CD4-positive, alpha-beta T cell treated with Interleukin-15 for 4 hours (primary cell): ENCODE data around the gene LANCL2.

ENCODE experiments used
- DNase-seq: peaks from one replicate; pipeline ENCODE4 v3.0.0-alpha.2; 2020; ENCODE audit warnings: low spot score

LANCL2 gene

DNA sequence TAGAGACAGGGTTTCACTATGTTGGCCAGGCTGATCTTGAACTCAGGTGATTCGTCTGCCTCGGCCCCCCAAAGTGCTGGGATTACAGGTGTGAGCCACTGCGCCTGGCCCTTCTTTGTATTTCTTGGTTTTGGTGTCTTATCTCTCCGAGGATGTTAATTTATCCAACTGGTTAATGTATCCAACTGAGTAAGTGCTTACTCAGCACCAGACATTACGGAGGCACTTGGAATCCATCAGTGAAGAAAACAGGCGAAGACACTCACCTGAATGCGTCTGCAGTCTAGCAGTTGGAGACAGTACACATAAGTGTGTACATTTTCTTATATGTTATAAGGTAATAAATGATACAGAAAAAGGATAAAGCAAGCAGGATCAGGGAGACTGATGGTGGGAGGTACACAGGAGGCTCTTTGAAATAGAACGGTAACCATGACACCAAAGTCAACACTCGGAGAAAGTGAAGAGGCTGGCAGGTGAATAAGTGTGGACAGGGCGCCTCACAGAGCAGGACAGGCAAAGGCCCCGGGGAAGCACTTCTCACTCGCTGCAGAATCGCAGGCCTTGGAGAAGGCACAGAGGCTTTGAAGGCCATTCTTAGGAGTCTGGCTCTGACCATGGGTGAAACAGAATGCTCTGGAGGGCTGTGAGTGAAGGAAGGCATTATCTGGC lies 73.1 kb downstream of the LANCL2 start:
- DNase-seq: no peak

DNA sequence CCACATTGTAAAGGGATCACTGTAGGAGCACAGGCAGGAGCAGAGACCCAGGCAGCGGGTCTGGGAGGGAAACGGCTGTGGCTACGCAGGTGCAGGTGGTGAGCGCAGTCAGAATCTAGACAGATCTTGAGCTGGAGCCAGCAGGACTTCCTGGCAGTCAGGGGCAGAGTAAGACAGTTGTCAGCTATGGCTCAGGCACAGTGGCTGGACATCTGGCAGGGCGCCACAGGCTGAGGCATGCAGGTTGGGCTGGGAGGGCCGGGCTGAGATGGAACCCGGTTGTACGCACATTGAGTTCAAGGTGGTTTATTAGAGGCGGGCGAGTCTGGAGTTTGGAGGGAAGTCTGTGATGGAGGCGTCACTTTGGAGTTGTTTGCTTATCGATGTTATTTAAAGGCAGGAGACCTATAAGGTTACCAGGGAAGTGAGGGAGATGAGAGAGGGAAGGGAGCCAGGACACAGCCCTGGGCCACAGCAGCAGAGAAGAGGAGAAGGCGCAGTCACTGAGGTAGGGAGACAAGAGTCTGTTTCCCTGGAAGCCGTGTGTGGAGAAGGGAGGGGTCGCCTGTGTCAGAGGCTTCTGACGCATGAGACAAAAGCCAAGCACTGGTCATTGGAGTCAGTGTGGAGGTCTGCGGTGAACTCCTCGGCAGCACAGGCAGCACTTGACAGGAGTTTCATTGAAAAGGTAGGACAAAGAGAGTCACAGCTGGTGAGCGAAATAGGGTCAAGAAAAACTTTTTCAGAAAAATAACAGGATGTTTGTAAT lies 73.8 kb downstream of the LANCL2 start:
- no peak for DNase-seq

- no peak for DNase-seq
These were observed 74.5 kb downstream of the LANCL2 start for GRCh38 chr7:55439627-55440026.

DNA sequence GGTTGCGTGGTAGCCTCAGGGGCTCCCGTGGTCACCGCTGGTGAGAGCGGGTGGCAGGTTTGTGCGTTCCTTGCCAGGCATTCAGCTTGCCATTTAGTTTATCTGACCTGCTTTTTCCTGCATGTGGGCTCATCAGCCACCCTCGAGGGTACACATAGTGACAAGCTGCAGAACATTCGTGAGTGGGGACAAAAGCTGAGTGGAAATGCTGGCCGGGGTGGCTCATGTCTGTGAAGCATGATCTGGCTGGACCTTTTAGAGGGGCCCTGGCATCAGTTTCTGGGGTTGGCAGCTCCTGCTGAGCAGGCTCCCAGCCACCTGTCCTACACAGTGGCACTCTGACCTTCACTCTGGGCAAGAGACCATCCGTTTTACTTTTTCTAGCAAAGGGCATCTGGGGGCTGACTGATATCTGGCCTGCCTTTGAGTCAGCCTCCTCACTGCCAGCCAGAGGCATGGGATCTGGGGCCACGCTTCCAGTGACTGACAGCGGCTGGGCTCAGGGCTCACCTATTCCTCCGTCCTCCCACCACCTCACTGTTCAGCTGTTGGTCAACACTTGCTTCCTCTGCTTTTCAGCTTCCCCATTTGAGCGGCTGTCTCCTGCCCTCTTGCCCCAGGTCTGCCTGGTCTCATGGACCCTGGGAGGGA lies 75.0 kb downstream of the LANCL2 start:
- no peak for DNase-seq

GRCh38 chr7:55441002-55441401 lies 75.9 kb downstream of the LANCL2 start:
- no peak for DNase-seq

GRCh38 chr7:55441774-55442522 lies 76.8 kb downstream of the LANCL2 start:
- DNase-seq: no peak

DNA sequence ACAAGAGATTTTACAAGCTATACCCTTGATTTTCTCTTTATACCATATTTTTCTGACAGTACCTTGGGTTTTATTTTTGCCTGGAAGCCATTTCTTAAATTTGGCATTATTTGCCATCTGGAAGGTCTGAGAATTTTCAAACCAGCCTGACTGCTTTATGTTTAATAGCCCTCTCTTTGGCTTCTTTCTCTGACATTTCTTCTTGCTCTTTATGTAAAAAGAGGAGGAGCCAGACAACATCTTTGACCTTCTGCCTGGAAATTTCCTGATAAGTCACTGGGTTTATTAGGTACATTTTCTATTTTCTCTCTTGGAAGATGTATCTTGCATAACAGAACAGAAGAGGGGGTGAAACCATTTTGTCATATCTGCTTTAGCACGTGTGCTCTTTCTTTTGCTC lies 79.6 kb downstream of the LANCL2 start:
- no peak for DNase-seq

GRCh38 chr7:55448526-55448925 lies 83.4 kb downstream of the LANCL2 start:
- DNase-seq: no peak

DNA sequence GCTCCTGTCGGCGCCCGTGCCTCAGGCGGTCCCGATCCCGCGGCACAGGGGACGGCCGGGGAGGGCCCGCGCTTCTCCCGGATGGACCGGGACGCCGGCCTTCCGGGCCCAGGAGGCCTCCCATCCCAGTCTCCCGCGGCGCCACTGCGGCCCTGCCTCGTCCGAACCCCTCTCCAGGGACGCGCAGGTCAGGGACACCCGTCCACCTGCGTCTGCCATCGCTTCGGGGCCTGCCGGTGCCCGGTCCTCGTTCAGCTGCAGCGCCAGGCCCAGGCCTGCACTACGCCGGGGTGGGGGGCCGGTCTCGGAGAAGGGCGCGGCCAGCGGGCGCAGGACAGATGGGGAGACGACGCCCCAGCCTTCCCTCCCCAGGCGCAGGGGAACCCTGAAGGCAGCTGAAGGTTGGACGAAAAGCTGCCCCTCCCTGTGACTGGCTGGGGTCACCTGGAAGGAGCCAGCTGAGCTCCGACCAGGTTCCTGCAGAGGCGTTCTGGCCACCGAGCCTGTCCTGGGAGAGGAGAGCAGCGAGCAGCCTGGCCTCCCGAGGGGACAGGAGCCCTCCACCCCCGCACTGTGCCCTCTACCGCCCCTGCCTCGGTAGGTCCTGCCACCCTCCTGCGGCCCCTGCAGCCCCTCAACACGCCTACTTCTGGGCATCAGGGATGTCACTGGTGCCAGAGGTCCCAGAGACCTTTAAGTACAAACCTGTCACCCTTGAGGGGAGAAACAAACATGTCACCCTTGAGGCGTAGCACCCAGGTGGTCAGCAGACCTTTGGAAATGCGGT lies 84.3 kb downstream of the LANCL2 start:
- no peak for DNase-seq

- DNase-seq: no peak
These were observed 84.9 kb downstream of the LANCL2 start for GRCh38 chr7:55449992-55450535.

DNA sequence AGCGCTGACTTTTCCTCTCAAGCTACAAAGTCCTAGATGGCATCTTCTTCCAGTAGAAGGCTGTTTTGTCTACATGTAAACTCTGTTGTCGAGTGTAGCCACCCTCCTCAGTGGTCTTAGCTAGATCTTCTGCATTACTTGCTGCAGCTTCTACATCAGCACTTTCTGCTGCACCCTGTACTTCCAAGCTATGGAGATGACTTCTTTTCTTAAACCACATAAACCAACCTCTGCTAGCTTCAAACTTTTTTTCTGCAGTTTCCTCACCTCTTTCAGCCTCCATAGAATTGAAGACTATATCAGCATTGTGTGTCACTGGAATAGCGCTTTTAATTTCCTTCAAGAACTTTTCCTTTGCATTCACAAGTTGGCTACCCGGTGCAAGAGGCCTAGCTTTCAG lies 87.8 kb downstream of the LANCL2 start:
- DNase-seq: no peak

DNA sequence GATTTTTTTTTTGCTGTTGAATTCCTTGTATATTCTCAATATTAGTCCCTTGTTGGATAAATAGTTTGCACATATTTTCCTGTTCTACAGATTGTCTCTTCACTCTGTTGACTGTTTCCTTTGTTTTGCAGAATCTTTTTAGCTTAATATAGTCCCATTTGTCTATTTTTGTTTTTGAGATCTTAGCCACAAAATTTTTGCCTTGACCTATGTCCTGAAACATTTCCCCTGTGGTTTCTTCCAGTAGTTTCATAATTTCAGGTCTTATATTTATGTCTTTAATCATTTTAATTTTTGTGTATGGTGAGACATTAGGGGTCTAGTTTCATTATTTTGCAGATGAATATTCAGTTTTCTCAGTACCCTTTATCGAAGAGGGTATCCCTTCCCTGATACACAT lies 92.7 kb downstream of the LANCL2 start:
- no peak for DNase-seq

DNA sequence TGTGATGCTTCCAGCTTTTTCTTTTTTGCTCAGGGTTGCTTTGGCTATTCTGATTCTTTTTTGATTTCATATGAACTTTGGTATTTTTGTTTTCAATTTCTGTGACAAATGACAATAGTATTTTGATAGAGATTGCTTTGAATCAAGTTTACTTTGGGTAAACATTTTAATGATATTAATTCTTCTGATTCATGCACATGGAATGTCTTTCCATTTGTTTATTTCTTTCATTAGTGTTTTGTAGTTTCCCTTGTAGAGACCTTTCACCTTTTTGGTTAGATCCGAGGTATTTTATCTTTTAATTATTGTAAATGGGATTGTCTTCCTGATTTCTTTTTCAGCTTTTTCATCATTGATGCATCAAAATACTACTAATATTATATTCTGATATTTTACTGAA lies 93.2 kb downstream of the LANCL2 start:
- DNase-seq: no peak

GRCh38 chr7:55463686-55464262 lies 98.6 kb downstream of the LANCL2 start:
- DNase-seq: no peak

- no peak for DNase-seq
These were observed 99.3 kb downstream of the LANCL2 start for GRCh38 chr7:55464422-55464821.

DNA sequence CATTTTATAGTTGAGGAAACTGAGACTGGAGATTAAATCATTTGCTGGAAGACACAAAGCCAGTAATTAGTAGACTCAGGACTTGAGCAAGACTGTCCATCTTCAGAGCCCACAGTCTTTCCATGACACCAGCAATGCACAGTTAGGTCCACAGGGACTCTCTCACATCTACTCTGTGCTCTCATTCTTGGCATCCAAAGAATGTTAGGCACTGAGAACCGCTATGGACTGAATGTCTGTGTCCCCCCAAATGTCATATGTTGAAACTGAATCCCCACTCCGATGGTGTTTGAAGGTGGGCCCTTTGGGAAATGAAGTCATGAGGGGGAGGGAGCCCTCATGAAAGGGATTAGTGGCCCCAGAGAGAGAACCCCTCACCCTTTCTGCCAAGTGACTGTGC lies 100.6 kb downstream of the LANCL2 start:
- DNase-seq: no peak

- DNase-seq: no peak
These were observed 102.0 kb downstream of the LANCL2 start for GRCh38 chr7:55467047-55467593.

- DNase-seq: no peak
These were observed 103.4 kb downstream of the LANCL2 start for GRCh38 chr7:55468495-55468894.

- DNase-seq: peak; percentile 61
These were observed 104.1 kb downstream of the LANCL2 start for GRCh38 chr7:55469271-55469681.

DNA sequence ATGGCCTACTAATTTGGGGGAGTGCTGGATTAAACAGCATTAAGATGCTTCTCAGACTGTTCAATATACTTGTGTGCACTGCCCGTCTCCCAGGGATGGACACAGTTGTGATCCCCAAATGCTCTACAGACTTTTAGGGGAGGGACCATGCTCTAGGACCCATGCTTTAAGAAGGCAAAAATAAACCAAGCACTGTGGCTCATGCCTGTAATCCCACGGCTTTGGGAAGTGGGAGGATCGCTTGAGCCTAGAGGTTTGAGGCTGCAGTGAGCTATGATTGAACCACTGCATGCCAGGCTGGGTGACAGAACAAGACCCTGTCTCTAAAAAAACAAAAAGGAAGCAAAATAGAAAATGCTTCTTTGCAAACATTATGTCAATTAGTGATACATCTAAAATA lies 104.6 kb downstream of the LANCL2 start:
- DNase-seq: no peak

- DNase-seq: no peak
These were observed 105.1 kb downstream of the LANCL2 start for GRCh38 chr7:55470261-55470660.
